ENCODE data around the gene DNASE1.

DNASE1 gene

DNA sequence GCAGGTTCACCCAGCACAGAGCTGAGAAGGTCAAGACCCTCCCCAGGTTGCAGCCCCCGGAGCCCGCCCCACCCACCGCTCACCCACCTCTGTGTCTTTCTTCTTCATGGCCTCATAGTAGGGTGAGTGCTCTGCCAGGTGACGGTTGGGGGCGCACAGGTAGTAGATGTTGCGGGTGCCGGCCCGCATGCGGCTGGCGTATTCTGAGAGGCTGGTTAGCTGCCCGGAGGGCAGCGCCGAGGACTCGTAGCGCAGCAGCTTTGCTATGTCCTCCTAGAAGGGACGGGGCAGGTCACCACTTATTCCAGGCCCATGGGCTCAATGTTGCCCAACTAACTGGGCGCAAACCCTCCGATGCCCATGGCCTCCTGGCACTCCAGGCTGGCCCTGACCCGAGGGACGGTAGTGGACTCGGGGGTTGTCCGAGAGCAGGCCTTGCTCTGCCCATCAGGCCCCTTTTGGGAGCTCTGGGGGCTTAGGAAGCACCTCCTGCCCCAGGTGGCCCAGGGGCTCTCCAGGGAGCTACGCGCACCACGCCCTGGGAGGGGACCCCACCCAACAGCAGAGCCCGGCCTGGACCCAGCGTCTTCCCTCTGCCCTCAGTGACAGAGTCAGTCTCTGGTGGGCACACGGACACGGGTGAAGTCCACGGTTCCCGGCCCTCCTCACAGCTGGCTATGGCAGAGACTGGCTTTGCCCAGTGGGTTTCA is 9.9 kb downstream of the DNASE1 start:
- DNase-seq (ENCODE audit: low spot score): no peak

GRCh38 chr16:3665508-3665907 is 11.0 kb downstream of the DNASE1 start:
- no peak for DNase-seq (ENCODE audit: low spot score)

DNA sequence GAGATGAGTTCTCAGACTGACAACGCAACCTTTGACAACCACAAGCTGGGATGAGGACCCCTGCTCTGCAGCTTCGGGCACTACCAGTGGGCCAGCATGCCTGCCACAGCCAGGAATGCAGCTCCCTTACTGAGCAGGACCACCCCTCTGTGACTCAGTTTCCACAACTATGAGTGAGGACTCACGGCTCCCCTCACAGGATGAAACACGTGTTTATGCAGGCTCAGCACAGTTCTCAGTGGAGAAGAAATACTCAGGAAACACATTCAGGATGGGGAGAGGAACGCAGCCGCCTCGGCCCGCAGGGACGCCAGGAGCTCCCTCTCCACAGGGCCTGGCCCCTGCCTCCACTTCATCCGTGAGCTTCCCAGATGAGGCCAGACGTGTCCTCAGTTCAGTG is 14.1 kb downstream of the DNASE1 start:
- no peak for DNase-seq (ENCODE audit: low spot score)

DNA sequence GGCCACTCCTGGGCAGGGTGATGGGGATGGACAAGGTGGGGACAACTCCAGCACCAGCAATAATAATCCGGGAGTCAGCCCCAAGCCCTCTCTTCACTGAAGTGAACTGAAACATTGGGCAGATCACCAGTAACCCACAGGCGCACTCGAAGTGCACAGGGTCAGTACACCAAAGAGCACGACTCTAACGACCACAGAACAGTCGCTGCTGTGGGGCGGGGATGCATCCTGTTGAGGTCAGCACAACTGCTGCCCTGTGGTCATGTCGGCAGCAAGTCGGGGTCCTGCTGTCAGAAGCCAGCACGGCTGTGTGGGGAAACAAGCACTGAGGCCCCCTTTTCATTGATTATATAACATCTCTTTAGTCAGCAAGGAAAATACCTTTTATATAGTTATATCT is 14.6 kb downstream of the DNASE1 start:
- no peak for DNase-seq (ENCODE audit: low spot score)

GRCh38 chr16:3670711-3671110 is 16.2 kb downstream of the DNASE1 start:
- DNase-seq (ENCODE audit: low spot score): no peak

GRCh38 chr16:3671424-3671823 is 16.9 kb downstream of the DNASE1 start:
- no peak for DNase-seq (ENCODE audit: low spot score)

- no peak for DNase-seq (ENCODE audit: low spot score)
Observed at GRCh38 chr16:3672571-3673041, 18.1 kb downstream of the DNASE1 start.

GRCh38 chr16:3673201-3673600 is 18.7 kb downstream of the DNASE1 start:
- DNase-seq (ENCODE audit: low spot score): no peak

GRCh38 chr16:3673676-3674377 is 19.3 kb downstream of the DNASE1 start:
- DNase-seq (ENCODE audit: low spot score): no peak

DNA sequence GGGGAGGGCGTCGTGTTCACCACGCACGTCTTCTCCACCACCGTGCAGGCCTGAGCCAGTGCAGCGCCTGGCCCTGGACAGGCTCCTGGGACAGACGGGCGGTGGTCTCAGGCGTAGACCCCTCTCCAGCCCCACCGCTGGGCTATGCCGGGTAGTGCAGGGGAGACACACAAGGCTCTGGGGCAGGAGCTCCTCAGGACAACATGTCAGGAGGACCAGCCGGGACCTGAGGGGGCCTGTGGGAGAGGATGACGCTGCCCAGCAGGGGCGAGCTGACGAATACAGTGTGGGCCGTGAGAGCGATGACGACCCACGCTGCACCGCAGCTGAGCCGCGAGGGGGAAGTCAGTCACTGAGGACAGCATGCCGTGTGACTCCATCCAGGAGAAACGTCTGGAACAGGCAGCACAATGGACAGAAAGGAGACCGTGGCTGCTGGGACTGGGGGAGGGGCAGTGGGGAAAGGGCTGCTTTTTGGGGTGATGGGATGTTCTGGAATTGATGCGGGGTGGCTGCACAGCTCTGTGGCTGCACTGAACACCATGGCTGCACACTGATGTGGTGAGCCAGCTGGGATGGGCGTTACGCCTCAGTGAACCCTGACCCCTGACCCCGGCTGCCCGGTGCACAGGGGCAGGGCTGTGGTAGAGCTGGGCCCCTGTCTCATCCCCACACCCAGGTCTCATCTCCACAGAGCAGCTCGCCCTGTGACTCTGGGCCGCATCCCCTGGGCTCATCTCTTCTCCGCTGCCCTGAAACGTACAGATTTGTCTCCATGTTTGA is 20.2 kb downstream of the DNASE1 start:
- DNase-seq (ENCODE audit: low spot score): no peak

- no peak for DNase-seq (ENCODE audit: low spot score)
Observed at GRCh38 chr16:3675601-3676130, 21.2 kb downstream of the DNASE1 start.

- DNase-seq (ENCODE audit: low spot score): no peak
Observed at GRCh38 chr16:3677994-3678393, 23.5 kb downstream of the DNASE1 start.

DNA sequence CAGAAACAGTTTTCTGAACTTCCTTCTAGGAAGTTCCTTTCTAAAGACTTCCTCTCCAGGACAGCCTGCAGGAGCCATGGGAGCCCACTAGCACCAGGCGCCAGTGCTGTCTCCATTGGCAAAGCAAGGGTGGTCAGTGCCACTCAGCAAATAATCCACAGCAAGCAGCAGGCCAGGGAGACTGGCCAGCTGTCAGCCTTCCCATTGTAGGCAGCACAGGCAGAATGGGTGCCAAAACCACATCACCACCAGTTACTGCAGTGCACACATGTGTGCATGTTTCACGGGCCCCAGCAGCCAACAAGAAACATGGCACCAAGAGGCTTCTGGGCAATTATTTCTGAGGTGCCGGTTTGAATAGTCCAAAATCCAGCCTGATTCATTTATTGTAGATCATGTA is 26.7 kb downstream of the DNASE1 start:
- DNase-seq (ENCODE audit: low spot score): no peak

GRCh38 chr16:3687021-3687420 is 32.5 kb downstream of the DNASE1 start:
- no peak for DNase-seq (ENCODE audit: low spot score)

GRCh38 chr16:3687792-3688191 is 33.3 kb downstream of the DNASE1 start:
- no peak for DNase-seq (ENCODE audit: low spot score)

GRCh38 chr16:3689731-3690130 is 35.2 kb downstream of the DNASE1 start:
- DNase-seq (ENCODE audit: low spot score): no peak

GRCh38 chr16:3690470-3690928 is 36.0 kb downstream of the DNASE1 start:
- peak; percentile 71 for DNase-seq (ENCODE audit: low spot score)

DNA sequence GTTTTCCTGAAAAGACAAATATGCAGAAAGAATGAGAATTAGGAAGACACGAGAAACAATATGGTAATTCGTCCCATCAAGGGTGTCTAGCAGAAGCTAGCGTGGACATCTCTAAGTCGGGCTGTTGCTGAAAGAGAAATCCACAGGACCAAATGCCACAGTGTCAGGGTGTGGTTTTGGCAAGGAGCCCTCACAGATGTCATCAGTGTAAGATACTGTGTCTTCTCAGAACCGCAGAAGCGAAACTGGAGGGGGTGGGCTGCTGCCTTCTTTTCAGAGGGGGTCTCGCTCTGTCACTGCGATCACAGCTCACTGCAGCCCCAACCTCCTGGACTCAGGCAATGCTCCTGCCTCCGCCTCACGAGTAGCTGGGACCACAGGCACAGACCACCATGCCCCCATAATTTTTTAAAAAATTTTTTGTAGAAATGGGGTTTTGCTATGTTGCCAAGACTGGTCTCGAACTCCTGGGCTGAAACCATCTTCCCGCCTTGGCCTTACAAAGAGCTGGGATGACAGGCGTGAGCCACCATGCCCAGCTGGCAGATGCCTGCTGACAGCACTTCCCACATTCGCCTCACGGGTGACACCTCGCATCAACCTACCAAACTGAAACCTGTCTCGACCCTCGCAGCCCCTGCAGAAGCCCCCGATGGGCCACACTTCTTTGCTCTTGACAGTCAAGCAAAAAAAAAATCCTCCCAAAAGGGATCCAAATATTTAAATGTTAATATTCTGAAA is 36.7 kb downstream of the DNASE1 start:
- no peak for DNase-seq (ENCODE audit: low spot score)

DNA sequence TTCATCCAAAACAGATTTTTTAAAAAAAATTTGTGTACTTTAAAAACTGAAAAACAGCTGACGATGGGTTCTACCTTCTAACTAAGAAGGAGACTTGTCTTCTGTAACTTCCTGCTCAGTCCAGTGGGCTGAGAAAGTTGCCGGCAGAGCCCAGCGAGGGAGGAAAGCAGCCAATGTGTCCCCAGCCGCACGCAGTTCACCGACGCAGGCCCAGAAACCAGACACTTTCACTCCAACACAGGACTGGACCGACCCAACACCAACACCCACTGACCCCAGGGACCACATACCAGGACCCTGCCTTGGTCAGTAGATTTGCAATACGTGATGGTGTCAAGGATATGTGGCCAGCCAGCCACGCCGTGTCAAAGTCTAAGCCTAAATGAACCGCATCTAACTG is 37.3 kb downstream of the DNASE1 start:
- DNase-seq (ENCODE audit: low spot score): no peak

- no peak for DNase-seq (ENCODE audit: low spot score)
Observed at GRCh38 chr16:3694051-3694450, 39.6 kb downstream of the DNASE1 start.

- no peak for DNase-seq (ENCODE audit: low spot score)
Observed at GRCh38 chr16:3695610-3696369, 41.3 kb downstream of the DNASE1 start.
